GM12874 (cell line): ENCODE results near the gene PRKAG2.

Experiments
- TF ChIP-seq, protein P1 (sequence below): IDR thresholded peaks from 2 replicates; pipeline ENCODE4 v1.5.1; 2011; ENCODE audit warnings: low read depth, mild to moderate bottlenecking, control low read depth, low read length, moderate library complexity; ENCODE audit not compliant: insufficient read depth

Gene PRKAG2

DNA sequence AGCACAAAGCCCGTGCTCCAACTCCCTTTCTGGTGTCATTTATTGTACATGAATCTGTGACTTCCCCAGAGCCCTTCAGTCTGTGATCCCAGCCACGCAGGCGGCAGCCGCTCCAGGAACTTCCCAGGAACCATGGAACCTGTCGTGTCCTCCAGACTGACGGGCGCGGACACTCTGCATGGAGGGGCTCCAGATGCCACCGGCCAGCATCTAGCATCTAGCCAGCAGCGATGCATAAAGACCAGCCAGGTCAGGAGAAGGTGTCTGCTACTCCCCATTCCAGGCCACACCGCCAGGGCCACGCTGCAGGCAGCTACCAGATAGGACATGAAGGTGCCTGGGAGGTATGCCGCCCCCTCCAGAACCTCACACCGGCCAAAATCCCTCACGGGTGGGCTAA, 77.4 kb downstream of the PRKAG2 start:
- TF ChIP-seq, protein P1, sequence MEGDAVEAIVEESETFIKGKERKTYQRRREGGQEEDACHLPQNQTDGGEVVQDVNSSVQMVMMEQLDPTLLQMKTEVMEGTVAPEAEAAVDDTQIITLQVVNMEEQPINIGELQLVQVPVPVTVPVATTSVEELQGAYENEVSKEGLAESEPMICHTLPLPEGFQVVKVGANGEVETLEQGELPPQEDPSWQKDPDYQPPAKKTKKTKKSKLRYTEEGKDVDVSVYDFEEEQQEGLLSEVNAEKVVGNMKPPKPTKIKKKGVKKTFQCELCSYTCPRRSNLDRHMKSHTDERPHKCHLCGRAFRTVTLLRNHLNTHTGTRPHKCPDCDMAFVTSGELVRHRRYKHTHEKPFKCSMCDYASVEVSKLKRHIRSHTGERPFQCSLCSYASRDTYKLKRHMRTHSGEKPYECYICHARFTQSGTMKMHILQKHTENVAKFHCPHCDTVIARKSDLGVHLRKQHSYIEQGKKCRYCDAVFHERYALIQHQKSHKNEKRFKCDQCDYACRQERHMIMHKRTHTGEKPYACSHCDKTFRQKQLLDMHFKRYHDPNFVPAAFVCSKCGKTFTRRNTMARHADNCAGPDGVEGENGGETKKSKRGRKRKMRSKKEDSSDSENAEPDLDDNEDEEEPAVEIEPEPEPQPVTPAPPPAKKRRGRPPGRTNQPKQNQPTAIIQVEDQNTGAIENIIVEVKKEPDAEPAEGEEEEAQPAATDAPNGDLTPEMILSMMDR = no peak

DNA sequence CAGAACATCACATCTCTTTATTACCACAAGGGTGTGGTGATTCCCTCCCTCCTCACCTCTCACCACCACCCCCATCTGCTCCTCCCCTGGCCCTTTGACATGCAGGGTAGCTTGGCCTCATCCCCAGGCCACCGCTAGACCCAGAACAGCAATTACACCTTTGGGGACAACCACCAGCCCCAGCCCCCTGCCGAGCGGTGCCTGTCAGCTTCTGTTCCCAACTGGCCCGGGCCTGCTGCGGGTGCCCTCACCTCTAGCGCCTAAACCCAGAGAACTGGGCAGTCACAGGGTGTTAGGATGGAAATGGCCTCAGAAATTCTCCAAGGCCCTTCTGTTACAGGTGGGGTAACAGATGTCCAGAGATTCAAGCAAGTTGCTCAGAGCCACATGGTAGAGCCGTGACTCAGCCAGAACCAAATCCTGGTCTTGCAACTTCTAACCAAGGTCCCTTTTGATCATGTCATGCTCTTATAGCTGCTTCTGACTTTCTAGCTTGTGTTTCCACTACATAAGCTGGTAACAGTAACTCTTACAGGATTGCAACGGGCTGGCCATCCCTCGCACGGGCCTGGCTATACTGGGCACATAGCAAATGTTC, 78.0 kb downstream of the PRKAG2 start:
- TF ChIP-seq, protein P1 = no peak

GRCh38 chr7:151796871-151797537, 79.9 kb downstream of the PRKAG2 start:
- TF ChIP-seq, protein P1 = no peak

- TF ChIP-seq, protein P1 = no peak
These were observed 80.6 kb downstream of the PRKAG2 start for GRCh38 chr7:151796091-151796870.

GRCh38 chr7:151795168-151795811, 81.6 kb downstream of the PRKAG2 start:
- TF ChIP-seq, protein P1 = no peak

DNA sequence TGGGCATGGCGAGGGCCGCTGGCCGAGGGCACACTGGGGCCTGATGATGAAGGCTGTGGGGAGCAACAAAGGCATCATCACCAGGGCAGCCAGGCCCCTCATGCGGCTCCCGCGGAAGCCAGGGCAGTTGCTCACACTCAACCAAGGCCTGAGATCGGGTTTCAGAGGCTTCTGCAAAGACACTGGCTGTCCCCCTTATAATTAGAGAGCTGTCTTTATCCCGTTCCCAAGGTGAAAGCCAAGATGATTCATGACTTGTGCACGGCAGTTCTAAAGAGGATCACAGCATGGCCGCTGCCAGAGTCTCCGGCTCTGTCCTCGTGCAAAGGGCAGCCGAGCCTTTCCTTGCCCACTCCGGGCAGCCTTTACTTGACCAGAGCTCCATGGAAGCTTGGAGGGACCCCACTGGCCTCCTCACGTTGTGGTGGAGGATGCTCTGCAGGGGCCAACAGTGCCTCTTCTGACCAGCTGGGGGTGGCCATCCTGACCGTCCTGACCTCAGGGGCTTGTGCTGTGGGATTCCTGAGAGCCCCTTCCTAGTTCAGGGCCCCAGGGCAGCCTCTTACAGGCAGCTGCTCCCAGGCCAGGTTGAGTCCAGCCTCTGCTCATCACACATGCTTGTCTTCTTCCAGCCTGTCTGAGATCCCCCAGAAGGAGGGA, 82.3 kb downstream of the PRKAG2 start:
- TF ChIP-seq, protein P1 = no peak

DNA sequence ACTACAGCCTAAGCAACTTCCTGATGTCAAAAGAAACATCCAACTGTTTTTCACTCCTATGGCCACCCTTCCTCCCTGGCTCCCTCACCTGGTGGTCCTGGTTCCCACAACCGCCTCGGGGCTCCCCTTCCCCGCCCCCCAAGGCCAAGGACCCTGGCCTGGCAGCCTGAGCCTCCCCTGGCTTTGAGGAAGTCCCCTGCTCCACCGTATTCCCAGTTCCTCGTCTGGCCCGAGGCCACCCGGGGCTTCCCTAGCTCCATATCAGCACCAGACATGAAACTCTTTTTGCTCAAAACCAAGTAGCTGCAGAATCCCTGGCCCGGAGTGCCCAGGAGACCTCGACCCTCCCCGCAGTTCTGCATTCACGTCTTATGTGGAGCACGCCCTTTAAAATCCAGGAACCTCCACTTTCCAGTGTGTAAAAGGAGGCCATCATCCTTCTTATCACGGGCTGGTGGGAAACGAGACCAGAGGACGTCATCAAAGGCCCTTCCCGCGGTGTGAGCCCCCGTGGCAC, 82.9 kb downstream of the PRKAG2 start:
- TF ChIP-seq, protein P1 = no peak
